Activated T-helper 1 cell treated with anti-CD3 and anti-CD28 coated beads, Interleukin-12 subunit alpha, Interleukin-12 subunit beta, Interleukin-2, Interleukin-4 antibody, amounts not matched to agents 30 ng/mL and 10 ng/mL and 1 ng/mL, durations not matched to agents 14 hours and 24 hours and 36 hours (primary cell): ENCODE results near the gene PSAPL1. TPM values are rescaled to one million over a fixed set of nuclear protein-coding genes. Genes with fewer than 3 reads are reported as not detected.

Source experiments
- DNase-seq: peaks from one replicate; pipeline ENCODE4 v3.0.0; 2021; ENCODE audit warnings: low spot score
- H3K27ac Mint-ChIP-seq: one replicate; pipeline ENCODE4 v1.8.0; 2021; ENCODE audit warnings: mild to moderate bottlenecking, mixed read lengths
- H3K27me3 Mint-ChIP-seq: one replicate; pipeline ENCODE4 v1.8.0; 2022; ENCODE audit warnings: mild to moderate bottlenecking, moderate library complexity, mixed read lengths; ENCODE audit not compliant: insufficient read depth
- H3K36me3 Mint-ChIP-seq: one replicate; pipeline ENCODE4 v1.8.0; 2021; ENCODE audit warnings: low read depth, mixed read lengths
- H3K4me1 Mint-ChIP-seq: one replicate; pipeline ENCODE4 v1.8.0; 2021; ENCODE audit warnings: low read depth, mixed read lengths
- H3K4me3 Mint-ChIP-seq: one replicate; pipeline ENCODE4 v1.8.0; 2021; ENCODE audit warnings: mild to moderate bottlenecking, moderate library complexity, mixed read lengths
- H3K9me3 Mint-ChIP-seq: one replicate; pipeline ENCODE4 v1.8.0; 2021; ENCODE audit warnings: mixed read lengths
- intact Hi-C: fragments of 100-400 bp; cut with micrococcal nuclease; formaldehyde crosslinking; loops from one replicate; pipeline ENCODE4 v1.15.1; 2024
- total RNA-seq: library from RNA; stranded (reverse); gene quantifications from 2 replicates; pipeline ENCODE4 v1.2.3, GENCODE V29; 2022

The PSAPL1 gene
- total RNA-seq, 1 donor from 2014 or later = not detected

- Mint-ChIP-seq H3K9me3 (peaks cover under 1% of the 10 kb centered on the region), H3K27me3 (peaks cover 6% of the 10 kb centered on the region), H3K4me3 (no peak overlapping the region), H3K36me3 (no peaks in the 10 kb centered on the region), H3K4me1 (no peaks in the 10 kb centered on the region), H3K27ac (no peak overlapping the region)
- no peak for DNase-seq
- intact Hi-C loops = no loop called here
Measured at GRCh38 chr4:7400671-7401298, 33.9 kb downstream of the PSAPL1 start.

GRCh38 chr4:7399440-7400234, 35.1 kb downstream of the PSAPL1 start:
- Mint-ChIP-seq H3K36me3 (no peaks in the 10 kb centered on the region), H3K9me3 (no peaks in the 10 kb centered on the region), H3K4me3 (no peak overlapping the region), H3K27ac (no peak overlapping the region), H3K27me3 (peaks cover 6% of the 10 kb centered on the region), H3K4me1 (no peaks in the 10 kb centered on the region)
- intact Hi-C loops = no loop called here
- no peak for DNase-seq

- Mint-ChIP-seq H3K36me3 (no peaks in the 10 kb centered on the region), H3K4me3 (no peak overlapping the region)
- no peak for DNase-seq
Measured at GRCh38 chr4:7398788-7399439, 35.8 kb downstream of the PSAPL1 start.

GRCh38 chr4:7398104-7398423, 36.7 kb downstream of the PSAPL1 start:
- intact Hi-C loops = no loop called here
- no peaks in the 10 kb centered on the region for H3K4me1 Mint-ChIP-seq
- H3K36me3 Mint-ChIP-seq = no peaks in the 10 kb centered on the region

More at GRCh38 chr4:7398788-7399439, 35.8 kb downstream of the PSAPL1 start:
- Mint-ChIP-seq H3K27ac (no peak overlapping the region), H3K27me3 (peaks cover 6% of the 10 kb centered on the region), H3K9me3 (no peaks in the 10 kb centered on the region), H3K4me1 (no peaks in the 10 kb centered on the region)
- intact Hi-C loops = no loop called here

GRCh38 chr4:7397206-7398103, 37.3 kb downstream of the PSAPL1 start:
- Mint-ChIP-seq H3K36me3 (no peaks in the 10 kb centered on the region), H3K27me3 (peaks cover 6% of the 10 kb centered on the region), H3K4me1 (no peaks in the 10 kb centered on the region), H3K9me3 (no peaks in the 10 kb centered on the region), H3K27ac (no peak overlapping the region), H3K4me3 (no peak overlapping the region)
- intact Hi-C loops = no loop called here
- no peak for DNase-seq

More at GRCh38 chr4:7398104-7398423, 36.7 kb downstream of the PSAPL1 start:
- Mint-ChIP-seq H3K27me3 (peaks cover 6% of the 10 kb centered on the region), H3K9me3 (no peaks in the 10 kb centered on the region), H3K4me3 (no peak overlapping the region), H3K27ac (no peak overlapping the region)
- DNase-seq = no peak

- H3K36me3 Mint-ChIP-seq = no peaks in the 10 kb centered on the region
- DNase-seq = no peak
- H3K4me1 Mint-ChIP-seq = no peaks in the 10 kb centered on the region
- no peak overlapping the region for H3K27ac Mint-ChIP-seq
- intact Hi-C loops = no loop called here
- H3K27me3 Mint-ChIP-seq = peaks cover 6% of the 10 kb centered on the region
- H3K4me3 Mint-ChIP-seq = no peak overlapping the region
- no peaks in the 10 kb centered on the region for H3K9me3 Mint-ChIP-seq
Measured at GRCh38 chr4:7396186-7396910, 38.4 kb downstream of the PSAPL1 start.

- no peaks in the 10 kb centered on the region for H3K4me1 Mint-ChIP-seq
- peaks cover 6% of the 10 kb centered on the region for H3K27me3 Mint-ChIP-seq
- no peaks in the 10 kb centered on the region for H3K9me3 Mint-ChIP-seq
- H3K4me3 Mint-ChIP-seq = no peak overlapping the region
- no peak for DNase-seq
- intact Hi-C loops = no loop called here
- H3K27ac Mint-ChIP-seq = no peak overlapping the region
- H3K36me3 Mint-ChIP-seq = no peaks in the 10 kb centered on the region
Measured at GRCh38 chr4:7395645-7396044, 39.1 kb downstream of the PSAPL1 start.

GRCh38 chr4:7394681-7395451, 39.9 kb downstream of the PSAPL1 start:
- no peaks in the 10 kb centered on the region for H3K9me3 Mint-ChIP-seq
- H3K4me3 Mint-ChIP-seq = no peak overlapping the region
- H3K27me3 Mint-ChIP-seq = peaks cover 6% of the 10 kb centered on the region
- H3K4me1 Mint-ChIP-seq = no peaks in the 10 kb centered on the region
- intact Hi-C loops = no loop called here
- H3K36me3 Mint-ChIP-seq = no peaks in the 10 kb centered on the region
- DNase-seq = no peak
- no peak overlapping the region for H3K27ac Mint-ChIP-seq

GRCh38 chr4:7393601-7394575, 40.8 kb downstream of the PSAPL1 start:
- Mint-ChIP-seq H3K27me3 (peaks cover 4% of the 10 kb centered on the region), H3K4me1 (no peaks in the 10 kb centered on the region), H3K9me3 (no peaks in the 10 kb centered on the region), H3K27ac (no peak overlapping the region), H3K4me3 (no peak overlapping the region), H3K36me3 (no peaks in the 10 kb centered on the region)
- intact Hi-C loops = no loop called here
- no peak for DNase-seq

GRCh38 chr4:7392438-7393421, 42.0 kb downstream of the PSAPL1 start:
- Mint-ChIP-seq H3K9me3 (peaks cover 3% of the 10 kb centered on the region), H3K4me1 (no peaks in the 10 kb centered on the region), H3K4me3 (no peak overlapping the region), H3K27ac (no peak overlapping the region), H3K27me3 (no peaks in the 10 kb centered on the region), H3K36me3 (no peaks in the 10 kb centered on the region)
- intact Hi-C loops = no loop called here
- no peak for DNase-seq
